HG03066 (cell line): Measurements from ENCODE around the gene ORAI3.

Experiments used
- ATAC-seq: cut with Tn5 transposase; IDR thresholded peaks from one replicate; pipeline ENCODE4 v1.9.1; 2021; ENCODE audit warnings: low read depth; ENCODE audit not compliant: unreplicated experiment

ORAI3 gene

GRCh38 chr16:30966033-30966619 is 17.3 kb downstream of the ORAI3 start:
- ATAC-seq = no peak

GRCh38 chr16:30967795-30968194 is 18.9 kb downstream of the ORAI3 start:
- no peak for ATAC-seq

GRCh38 chr16:30969246-30969842 is 20.5 kb downstream of the ORAI3 start:
- no peak for ATAC-seq

GRCh38 chr16:30971298-30971697 is 22.4 kb downstream of the ORAI3 start:
- no peak for ATAC-seq

GRCh38 chr16:30972872-30973271 is 24.0 kb downstream of the ORAI3 start:
- no peak for ATAC-seq

- ATAC-seq = no peak
These were observed 25.5 kb downstream of the ORAI3 start for GRCh38 chr16:30974348-30974747.

GRCh38 chr16:30976486-30976885 is 27.6 kb downstream of the ORAI3 start:
- ATAC-seq = no peak

GRCh38 chr16:30977502-30977901 is 28.6 kb downstream of the ORAI3 start:
- ATAC-seq = no peak

- ATAC-seq = no peak
These were observed 30.5 kb downstream of the ORAI3 start for GRCh38 chr16:30979170-30980022.

- no peak for ATAC-seq
These were observed 31.1 kb downstream of the ORAI3 start for GRCh38 chr16:30980023-30980371.

- no peak for ATAC-seq
These were observed 31.6 kb downstream of the ORAI3 start for GRCh38 chr16:30980434-30980833.

GRCh38 chr16:30980959-30981358 is 32.1 kb downstream of the ORAI3 start:
- no peak for ATAC-seq

GRCh38 chr16:30982548-30983288 is 33.9 kb downstream of the ORAI3 start:
- no peak for ATAC-seq

- no peak for ATAC-seq
These were observed 34.5 kb downstream of the ORAI3 start for GRCh38 chr16:30983289-30983889.

GRCh38 chr16:30983898-30984610 is 35.2 kb downstream of the ORAI3 start:
- ATAC-seq = no peak

GRCh38 chr16:30984669-30985400 is 36.0 kb downstream of the ORAI3 start, which contains the start of gene HSD3B7:
Gene HSD3B7, plus strand, starts transcription at chr16:30985207. Its CDS starts 452 bp downstream, at chr16:30985659.
- ATAC-seq = no peak

- no peak for ATAC-seq
These were observed 36.7 kb downstream of the ORAI3 start for GRCh38 chr16:30985401-30986128.

- ATAC-seq = no peak
These were observed 37.5 kb downstream of the ORAI3 start for GRCh38 chr16:30986129-30986991.
